NCI-H345 (cell line): ENCODE measurements around the gene TNS3.

ENCODE experiments used
- DNase-seq: peaks from one replicate; lab custom pipeline; 2025; lab: John Stamatoyannopoulos, UW

TNS3 gene

GRCh38 chr7:47303014-47303694 is 278.8 kb downstream of the TNS3 start:
- no peak for DNase-seq

- no peak for DNase-seq
Observed at GRCh38 chr7:47302560-47302959, 279.4 kb downstream of the TNS3 start.

- no peak for DNase-seq
Observed at GRCh38 chr7:47301657-47302295, 280.1 kb downstream of the TNS3 start.

GRCh38 chr7:47301105-47301477 is 280.8 kb downstream of the TNS3 start:
- DNase-seq = no peak

DNA sequence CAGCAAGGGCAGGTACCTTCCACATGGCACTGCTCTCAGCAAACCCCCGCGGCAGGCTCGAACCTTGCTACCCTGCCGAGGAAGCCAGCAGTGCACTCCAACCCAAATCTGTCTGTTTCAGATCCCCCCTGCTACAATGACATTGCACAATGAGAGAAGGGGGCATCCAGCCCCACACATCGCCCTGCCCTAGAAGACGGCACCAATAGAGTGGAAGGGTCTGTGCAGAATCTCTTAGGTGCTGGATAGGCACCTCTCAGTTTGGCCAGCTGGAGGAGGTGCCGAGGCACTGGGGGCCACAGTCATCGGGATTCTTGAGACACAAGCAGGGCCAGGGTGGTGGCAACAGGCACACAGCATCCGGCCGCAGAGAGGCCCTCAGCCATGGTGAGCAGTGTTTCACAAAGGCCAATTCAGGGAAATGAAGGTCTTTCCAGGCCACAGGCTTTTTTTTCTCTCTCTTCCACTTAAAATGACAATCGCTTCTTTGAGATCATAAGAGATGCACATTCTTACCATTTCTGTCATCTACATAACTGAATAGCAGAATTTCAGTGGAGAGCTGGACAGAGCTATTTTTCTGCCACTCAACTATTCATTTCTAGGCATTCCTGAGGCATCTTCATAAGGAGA is 281.3 kb downstream of the TNS3 start:
- DNase-seq = no peak

DNA sequence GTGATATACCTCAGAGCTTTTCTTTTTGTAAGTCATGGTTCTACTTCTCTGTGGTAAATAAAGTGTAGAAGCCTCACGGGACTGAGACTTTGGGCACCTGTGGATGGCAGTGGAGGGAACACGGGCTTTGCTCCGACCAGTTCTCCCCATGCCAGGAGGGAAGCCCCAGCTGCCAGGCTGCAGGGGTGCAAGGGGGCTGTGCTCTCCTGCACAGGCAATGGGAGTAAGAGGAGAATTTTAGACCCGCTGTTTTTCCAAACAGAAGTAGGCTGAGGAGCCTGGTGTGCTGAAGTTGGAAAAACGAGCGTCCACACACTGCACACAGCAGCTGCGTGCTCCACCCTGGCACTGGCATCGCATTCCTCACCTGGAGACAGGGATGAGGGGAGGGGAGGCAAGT is 282.4 kb downstream of the TNS3 start:
- no peak for DNase-seq

DNA sequence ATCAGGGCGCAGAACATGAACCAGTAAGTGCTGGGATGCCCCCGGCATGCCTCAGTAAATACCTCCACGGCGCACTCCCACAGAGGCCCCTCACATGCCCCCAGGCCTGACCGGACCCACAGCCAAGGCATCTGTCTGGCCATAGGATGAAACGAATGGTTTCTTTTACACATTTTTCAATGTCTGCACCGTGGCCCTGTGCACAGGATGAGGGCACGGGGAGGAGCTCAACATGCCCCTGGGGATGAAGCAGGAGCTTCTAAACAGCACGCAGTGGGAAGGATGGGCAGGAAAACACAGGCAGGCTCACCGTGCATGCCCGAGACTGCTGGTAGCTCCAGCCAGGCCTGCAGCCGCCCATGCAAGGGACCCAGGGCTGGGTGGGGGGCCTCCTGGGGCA is 283.3 kb downstream of the TNS3 start:
- DNase-seq = no peak

- no peak for DNase-seq
Observed at GRCh38 chr7:47297120-47297519, 284.8 kb downstream of the TNS3 start.

DNA sequence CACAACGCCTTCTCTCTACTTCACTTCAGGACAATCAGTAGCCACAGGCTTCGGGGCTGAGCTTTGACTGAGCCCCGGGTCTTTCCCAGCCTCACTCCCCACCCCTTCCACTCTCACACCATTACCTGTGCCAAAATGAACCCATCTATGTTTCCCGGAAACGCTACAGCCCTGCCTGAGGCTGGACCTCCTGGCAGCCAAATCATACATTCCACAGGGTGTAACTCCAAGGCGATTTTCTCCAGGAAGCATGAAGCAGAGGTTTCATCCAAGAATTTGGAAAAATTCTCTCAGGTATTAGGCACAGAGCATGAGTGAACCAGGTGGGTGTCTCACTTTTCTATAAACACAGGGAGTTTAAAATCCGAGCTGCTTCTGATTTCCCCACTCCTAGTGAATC is 286.3 kb downstream of the TNS3 start:
- no peak for DNase-seq

GRCh38 chr7:47294556-47295222 is 287.2 kb downstream of the TNS3 start:
- no peak for DNase-seq

- no peak for DNase-seq
Observed at GRCh38 chr7:47293884-47294555, 287.9 kb downstream of the TNS3 start.

DNA sequence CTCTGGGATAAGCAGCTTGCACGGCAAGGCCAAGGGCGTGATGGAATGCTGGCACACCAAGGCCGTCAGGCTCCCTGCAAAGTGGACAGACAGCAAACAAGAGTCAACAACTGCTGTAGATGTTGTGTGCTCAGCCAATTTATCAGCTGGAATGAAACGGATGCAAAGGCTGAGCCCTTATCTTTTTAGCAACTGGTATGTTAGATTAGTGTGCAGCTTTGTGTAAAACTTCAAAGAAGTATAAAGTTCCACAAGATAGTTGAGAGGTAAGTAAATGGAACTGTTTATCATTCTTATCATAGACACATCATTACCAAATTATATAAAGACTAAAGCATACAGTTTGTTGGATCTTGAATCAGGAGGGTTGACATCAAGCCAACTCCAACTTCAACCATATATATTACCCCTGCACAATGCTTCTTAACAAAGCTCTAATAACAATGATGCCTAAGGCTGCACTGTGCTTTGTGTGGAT is 289.0 kb downstream of the TNS3 start:
- no peak for DNase-seq

DNA sequence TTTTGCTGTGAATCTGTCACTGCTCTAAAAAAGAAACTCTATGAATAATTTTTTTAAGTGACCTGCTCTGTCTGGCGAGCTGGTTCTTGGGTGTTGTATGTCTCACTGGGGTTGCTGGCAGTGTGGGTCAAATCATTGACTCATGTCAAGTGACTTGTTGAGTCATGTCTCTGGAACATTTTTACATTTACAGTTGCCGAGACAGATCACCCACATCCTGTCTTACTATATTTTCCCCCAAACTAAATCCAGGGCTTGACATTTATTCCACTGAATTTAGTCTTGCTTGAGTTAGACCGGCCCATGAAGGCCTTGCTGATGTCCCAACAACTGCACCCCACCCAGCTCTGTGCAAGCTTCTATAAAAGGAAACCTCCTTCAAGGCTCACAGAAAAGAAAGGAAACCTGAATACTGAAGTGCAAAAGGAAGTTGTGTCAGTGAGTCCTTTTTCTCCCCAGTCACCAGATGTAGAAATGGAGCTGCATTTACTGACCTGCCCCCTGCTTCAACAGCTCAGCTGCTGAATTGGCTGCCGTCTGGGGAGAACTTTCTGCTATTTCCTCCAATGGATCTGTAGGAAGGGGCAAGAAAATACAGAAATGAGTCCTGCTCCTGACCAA is 290.3 kb downstream of the TNS3 start:
- no peak for DNase-seq

DNA sequence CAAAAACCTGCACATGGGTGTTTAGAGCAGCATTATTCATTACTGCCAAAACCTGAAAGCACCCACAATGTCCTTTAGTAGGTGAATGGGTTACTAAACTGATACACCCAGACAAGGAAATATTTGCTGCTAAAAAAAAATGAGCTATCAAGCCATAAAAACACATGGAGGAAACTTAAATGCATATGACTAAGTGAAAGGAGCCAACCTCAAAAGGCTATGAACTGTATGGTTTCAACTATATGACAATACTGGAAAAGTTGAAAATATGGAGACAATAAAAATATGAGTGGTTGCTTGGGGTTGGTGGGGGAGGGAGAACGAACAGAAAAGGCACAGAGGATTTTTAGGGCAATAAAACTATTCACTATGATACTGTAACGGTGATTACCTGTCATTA is 291.0 kb downstream of the TNS3 start:
- DNase-seq = no peak

DNA sequence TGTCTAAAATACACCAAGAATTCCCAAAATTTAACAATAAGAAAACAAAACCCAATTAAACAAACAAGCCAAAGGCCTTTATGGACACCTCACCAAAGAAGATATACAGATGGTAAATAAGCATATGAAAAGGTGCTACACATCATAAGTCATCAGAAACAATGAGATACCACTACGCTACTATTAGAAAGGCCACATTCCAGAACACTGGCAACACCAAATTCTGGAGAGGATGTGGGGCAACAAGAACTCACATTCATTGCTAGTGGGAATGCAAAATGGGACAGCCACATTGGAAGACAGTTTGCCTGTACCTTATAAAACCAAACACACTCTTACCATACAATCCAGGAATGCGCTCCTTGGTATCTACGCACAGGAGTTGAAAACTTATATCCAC is 291.4 kb downstream of the TNS3 start:
- no peak for DNase-seq

DNA sequence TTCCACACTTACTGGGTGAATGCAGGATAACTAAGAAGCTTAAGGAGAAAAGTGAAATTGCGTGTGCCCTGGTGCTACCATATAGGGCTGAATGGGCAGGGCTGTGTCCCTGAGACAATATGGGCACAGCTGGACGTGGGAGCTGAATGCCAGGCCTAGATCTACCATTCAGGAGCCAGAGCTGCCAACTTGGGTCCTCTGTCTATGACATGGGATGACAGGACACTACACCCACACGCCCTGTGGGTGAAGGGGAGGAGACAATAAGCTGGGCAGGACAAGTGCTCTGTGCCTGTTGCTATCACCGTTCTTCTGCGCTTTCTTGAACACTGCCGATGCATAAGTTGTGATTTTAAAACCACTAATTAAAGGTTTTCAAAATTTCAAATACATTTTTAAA is 293.9 kb downstream of the TNS3 start:
- no peak for DNase-seq

- no peak for DNase-seq
Observed at GRCh38 chr7:47285860-47286491, 295.9 kb downstream of the TNS3 start.

DNA sequence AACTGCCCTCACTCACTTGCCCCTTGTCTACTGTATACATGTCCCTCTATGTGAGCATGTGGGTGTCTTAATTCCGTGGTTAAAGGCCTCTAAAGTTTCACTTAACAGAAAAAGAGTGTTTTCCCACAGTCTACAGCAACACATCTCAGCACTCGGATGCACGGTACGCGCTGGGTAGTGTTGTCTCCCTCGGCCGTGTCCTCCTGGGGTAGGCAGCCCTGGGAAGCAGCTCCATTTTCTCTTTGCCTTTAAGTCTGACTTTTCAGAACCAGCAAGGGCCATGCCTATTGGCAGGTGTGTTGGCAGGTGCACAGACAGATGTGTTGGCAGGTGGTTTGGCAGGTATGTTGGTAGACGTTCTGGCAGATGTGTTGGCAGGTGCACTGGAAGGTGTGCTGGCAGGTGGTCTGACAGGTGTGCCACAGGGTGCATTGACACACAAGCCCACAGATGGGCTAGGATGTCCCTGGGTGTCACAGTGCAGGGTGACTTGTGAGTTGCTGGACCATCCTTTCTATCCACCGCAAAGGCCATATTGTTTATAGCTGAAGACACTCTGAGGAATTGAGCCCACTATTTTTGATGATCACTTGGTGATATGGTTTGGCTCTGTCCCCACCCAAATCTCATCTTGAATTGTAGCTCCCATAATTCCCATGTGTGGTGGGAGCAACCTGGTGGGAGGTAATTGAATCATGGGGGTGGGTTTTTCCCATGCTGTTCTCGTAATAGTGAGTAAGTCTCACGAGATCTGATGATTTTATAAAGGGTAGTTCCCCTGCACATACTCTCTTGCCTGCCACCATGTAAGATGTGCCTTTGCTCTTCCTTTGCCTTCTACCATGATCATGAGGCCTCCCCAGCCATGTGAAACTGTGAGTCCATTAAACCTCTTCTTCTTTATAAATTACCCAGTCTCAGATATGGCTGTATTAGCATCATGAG is 296.9 kb downstream of the TNS3 start:
- DNase-seq = no peak

DNA sequence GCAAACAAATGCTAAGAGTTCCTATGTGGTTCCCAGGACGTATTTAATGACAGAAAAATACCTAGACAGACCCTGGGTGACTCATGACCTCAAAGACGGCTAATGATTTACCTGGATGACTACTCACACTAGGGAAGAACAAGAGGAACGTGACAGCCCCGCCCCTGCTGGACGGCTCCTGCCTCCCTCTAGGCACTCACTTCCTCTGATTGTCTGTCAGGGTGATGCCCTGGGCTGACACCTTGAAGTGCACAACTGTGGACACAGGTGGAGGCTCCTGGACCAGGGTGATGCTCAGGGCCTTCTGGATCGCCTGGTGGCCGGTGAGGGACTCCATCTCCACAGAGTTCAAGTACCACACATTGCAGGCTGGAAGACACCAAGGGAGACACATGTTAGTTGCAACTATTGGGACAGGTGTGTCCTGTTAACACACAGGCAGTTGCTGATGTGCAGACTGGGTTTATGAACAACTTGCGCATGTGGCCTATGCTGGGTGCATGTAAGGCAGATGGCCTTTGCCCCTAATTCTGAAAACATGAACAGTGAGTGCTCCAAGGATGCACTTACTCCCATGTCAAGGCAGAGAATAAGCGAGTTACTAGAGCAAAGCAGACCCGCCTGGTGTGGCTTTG is 298.3 kb downstream of the TNS3 start:
- DNase-seq = no peak
